SK-N-SH (cell line): ENCODE measurements around the gene MYOCOS.

ENCODE experiments used
- CTCF ChIP-seq: fragments of 200-600 bp; sonication (generic); IDR thresholded peaks from 2 replicates; pipeline ENCODE4 v1.6.1; 2017; ENCODE audit warnings: antibody characterized with exemption, mild to moderate bottlenecking, moderate library complexity
- POLR2AphosphoS5 ChIP-seq: IDR thresholded peaks from 2 replicates; pipeline ENCODE4 v1.6.1; 2012; ENCODE audit warnings: low read depth, low read length
- RAD21 ChIP-seq: IDR thresholded peaks from 2 replicates; pipeline ENCODE4 v1.6.1; 2012; ENCODE audit warnings: mild to moderate bottlenecking, low read length
- RXRA ChIP-seq: IDR thresholded peaks from 2 replicates; pipeline ENCODE4 v1.4.0; 2012; ENCODE audit warnings: low read depth, mild to moderate bottlenecking, borderline replicate concordance
- SIN3A ChIP-seq: IDR thresholded peaks from 2 replicates; pipeline ENCODE4 v1.6.1; 2012; ENCODE audit warnings: low read depth, mild to moderate bottlenecking, low read length, moderate library complexity, borderline replicate concordance
- TEAD4 ChIP-seq: IDR thresholded peaks from 2 replicates; pipeline ENCODE4 v1.4.0; 2012; ENCODE audit warnings: mild to moderate bottlenecking, borderline replicate concordance; ENCODE audit not compliant: insufficient read depth
- USF2 ChIP-seq: fragments of 150-350 bp; IDR thresholded peaks from 2 replicates; pipeline ENCODE4 v1.6.1; 2017; ENCODE audit warnings: antibody characterized with exemption, low read length, low read depth, borderline replicate concordance

GRCh38 chr1:171641076-171641864 lies 19.2 kb downstream of the MYOCOS start:
- TF ChIP-seq CTCF (no peak), POLR2AphosphoS5 (no peak), RXRA (no peak), USF2 (no peak), TEAD4 (no peak), SIN3A (no peak), RAD21 (no peak)
